HepG2 (cell line): ENCODE data around the gene TRIM27. TPM values are rescaled to one million over a fixed set of nuclear protein-coding genes. Genes with fewer than 3 reads are reported as not detected.

Experiments used
- CBX5 ChIP-seq: sonication (generic); formaldehyde crosslinking; IDR thresholded peaks from 2 replicates; pipeline ENCODE4 v1.4.0; 2020; ENCODE audit warnings: missing genetic modification reagents, borderline replicate concordance
- CEBPG ChIP-seq: IDR thresholded peaks from 2 replicates; pipeline ENCODE4 v1.6.1; 2016
- DR1 ChIP-seq: sonication (generic); formaldehyde crosslinking; IDR thresholded peaks from 2 replicates; pipeline ENCODE4 v1.8.0; 2021; ENCODE audit warnings: mild to moderate bottlenecking, missing genetic modification reagents, inconsistent platforms
- ELK4 ChIP-seq: sonication (generic); formaldehyde crosslinking; IDR thresholded peaks from 2 replicates; pipeline ENCODE4 v1.9.0; 2021; ENCODE audit warnings: missing genetic modification reagents, borderline replicate concordance
- GABPA ChIP-seq, 2 experiments: IDR thresholded peaks; 2 replicates each; pipeline ENCODE4 v1.6.1; 2011 to 2016; ENCODE audit warnings: low read depth in 2 of 2, low read length in 1 of 2, missing biosample characterization in 1 of 2, missing genetic modification characterization in 1 of 2
- HHEX ChIP-seq: IDR thresholded peaks from 2 replicates; pipeline ENCODE4 v1.6.1; 2016; ENCODE audit warnings: control low read depth
- HMGA1 ChIP-seq: sonication (generic); formaldehyde crosslinking; conservative IDR thresholded peaks from 2 replicates; pipeline ENCODE4 v1.4.0; 2020; ENCODE audit warnings: missing genetic modification reagents
- MEIS2 ChIP-seq: sonication (generic); formaldehyde crosslinking; IDR thresholded peaks from 2 replicates; pipeline ENCODE4 v1.9.0; 2021; ENCODE audit warnings: mild to moderate bottlenecking, missing genetic modification reagents
- MXD4 ChIP-seq: IDR thresholded peaks from 2 replicates; pipeline ENCODE4 v1.6.1; 2016; ENCODE audit warnings: mild to moderate bottlenecking, missing biosample characterization, missing genetic modification reagents
- NFATC3 ChIP-seq: sonication (generic); formaldehyde crosslinking; IDR thresholded peaks from 2 replicates; pipeline ENCODE4 v1.5.1; 2020; ENCODE audit warnings: mild to moderate bottlenecking, missing genetic modification reagents
- SKI ChIP-seq: fragments of 450-650 bp; IDR thresholded peaks from one replicate; pipeline ENCODE4 v1.6.1; 2018; ENCODE audit warnings: mild to moderate bottlenecking; ENCODE audit not compliant: partially characterized antibody
- TBP ChIP-seq: sonication (generic); formaldehyde crosslinking; IDR thresholded peaks from 2 replicates; pipeline ENCODE4 v1.5.0; 2020; ENCODE audit warnings: missing genetic modification reagents
- TRAFD1 ChIP-seq: sonication (generic); formaldehyde crosslinking; IDR thresholded peaks from 2 replicates; pipeline ENCODE4 v1.5.1; 2020; ENCODE audit warnings: missing genetic modification reagents, mild to moderate bottlenecking, borderline replicate concordance
- ZBTB14 ChIP-seq: sonication (generic); formaldehyde crosslinking; IDR thresholded peaks from 2 replicates; pipeline ENCODE4 v1.4.0; 2020; ENCODE audit warnings: missing genetic modification reagents
- ZFP37 ChIP-seq: sonication (generic); formaldehyde crosslinking; IDR thresholded peaks from 2 replicates; pipeline ENCODE4 v1.4.0; 2020; ENCODE audit warnings: missing genetic modification reagents, borderline replicate concordance
- ZNF235 ChIP-seq: sonication (generic); formaldehyde crosslinking; IDR thresholded peaks from 2 replicates; pipeline ENCODE4 v1.8.1; 2023; ENCODE audit warnings: mild to moderate bottlenecking, missing genetic modification reagents, borderline replicate concordance
- ZNF605 ChIP-seq: sonication (generic); formaldehyde crosslinking; IDR thresholded peaks from 2 replicates; pipeline ENCODE4 v1.8.0; 2022; ENCODE audit warnings: mild to moderate bottlenecking, missing genetic modification reagents
- ZNF644 ChIP-seq: IDR thresholded peaks from 2 replicates; pipeline ENCODE4 v1.6.1; 2016; ENCODE audit warnings: low read depth
- ZNF7 ChIP-seq: IDR thresholded peaks from 2 replicates; pipeline ENCODE4 v1.6.1; 2016; ENCODE audit warnings: missing biosample characterization, missing genetic modification reagents
- ZNF782 ChIP-seq: sonication (generic); formaldehyde crosslinking; IDR thresholded peaks from 2 replicates; pipeline ENCODE4 v1.4.0; 2020; ENCODE audit warnings: missing genetic modification reagents, mild to moderate bottlenecking, borderline replicate concordance
- ZSCAN29 ChIP-seq: sonication (generic); formaldehyde crosslinking; conservative IDR thresholded peaks from 2 replicates; pipeline ENCODE4 v1.4.0; 2020; ENCODE audit warnings: mild to moderate bottlenecking, missing genetic modification reagents
- ZSCAN30 ChIP-seq: sonication (generic); formaldehyde crosslinking; IDR thresholded peaks from 2 replicates; pipeline ENCODE4 v1.5.0; 2020; ENCODE audit warnings: mild to moderate bottlenecking, missing genetic modification reagents
- polyA plus RNA-seq, 8 experiments: library from polyadenylated mRNA; depleted of rRNA in 3 of 8; stranded (reverse) in 7 of 8; unstranded in 1 of 8; fragments of >200 nt; fragmentation: Illumina TruSeq in 4 of 8; extraction: Trizol in 4 of 8; gene quantifications; 2 replicates each; pipeline versions ENCODE4 v1.2.1 to v1.2.3, GENCODE V29; 2011 to 2016; ENCODE audit warnings: low read depth in 4 of 8, missing spikeins in 1 of 8, mixed read lengths in 1 of 8; ENCODE audit not compliant: insufficient read depth in 1 of 8
- total RNA-seq, 5 experiments: library from RNA; depleted of rRNA; stranded (reverse); fragments of >200 nt; fragmentation: Illumina TruSeq; extraction: Trizol; gene quantifications; 2 replicates each; pipeline ENCODE4 v1.2.3, GENCODE V29; 2016; ENCODE audit warnings: low read depth in 1 of 5
- TF ChIP-seq, protein P1 (sequence below): sonication (generic); formaldehyde crosslinking; IDR thresholded peaks from 2 replicates; pipeline ENCODE4 v1.5.0; 2020; ENCODE audit warnings: missing genetic modification reagents, mild to moderate bottlenecking, borderline replicate concordance
- TF ChIP-seq, protein P2 (sequence below): IDR thresholded peaks from 2 replicates; pipeline ENCODE4 v1.6.1; 2016; ENCODE audit warnings: missing biosample characterization, missing genetic modification reagents, low read depth

The TRIM27 gene
- total and polyA plus RNA-seq, 2 of the 13 experiments (the other 11 are each of a cell fraction or from before 2014, with no cell fraction given): 88.6 to 112 TPM

GRCh38 chr6:28947831-28948270 lies 24.1 kb upstream of the TRIM27 start (continued):
- TF ChIP-seq MEIS2 (CRISPR knock-in tag) (no peak), ZNF782 (no peak), TRAFD1 (CRISPR knock-in tag) (no peak), ELK4 (CRISPR knock-in tag) (no peak), ZSCAN29 (no peak), NFATC3 (CRISPR knock-in tag) (no peak), ZNF235 (CRISPR knock-in tag) (no peak), CBX5 (CRISPR knock-in tag) (peak; percentile 52; the same call in 1 of the 2 replicates), CEBPG (CRISPR knock-in tag) (peak; percentile 55; the same call in 1 of the 2 replicates), ZBTB14 (CRISPR knock-in tag) (no peak), SKI (no peak), ZNF7 (CRISPR knock-in tag) (no peak), ZNF605 (CRISPR knock-in tag) (no peak), ZNF644 (CRISPR knock-in tag) (0 out of 2 replicates have a peak, but pooled peaks have one; percentile 28), ZFP37 (no peak), GABPA (IDR thresholded peaks at IDR 0.05; ENCODE audit: low read depth, low read length) (no peak), GABPA (CRISPR knock-in tag; IDR thresholded peaks at IDR 0.05; ENCODE audit: low read depth) (peak; percentile 52; the same call in 1 of the 2 replicates), MXD4 (CRISPR knock-in tag) (no peak), HHEX (CRISPR knock-in tag) (no peak), ZSCAN30 (CRISPR knock-in tag) (no peak), HMGA1 (CRISPR knock-in tag) (no peak), DR1 (CRISPR knock-in tag) (no peak), TBP (CRISPR knock-in tag) (no peak)
- TF ChIP-seq, protein P1, sequence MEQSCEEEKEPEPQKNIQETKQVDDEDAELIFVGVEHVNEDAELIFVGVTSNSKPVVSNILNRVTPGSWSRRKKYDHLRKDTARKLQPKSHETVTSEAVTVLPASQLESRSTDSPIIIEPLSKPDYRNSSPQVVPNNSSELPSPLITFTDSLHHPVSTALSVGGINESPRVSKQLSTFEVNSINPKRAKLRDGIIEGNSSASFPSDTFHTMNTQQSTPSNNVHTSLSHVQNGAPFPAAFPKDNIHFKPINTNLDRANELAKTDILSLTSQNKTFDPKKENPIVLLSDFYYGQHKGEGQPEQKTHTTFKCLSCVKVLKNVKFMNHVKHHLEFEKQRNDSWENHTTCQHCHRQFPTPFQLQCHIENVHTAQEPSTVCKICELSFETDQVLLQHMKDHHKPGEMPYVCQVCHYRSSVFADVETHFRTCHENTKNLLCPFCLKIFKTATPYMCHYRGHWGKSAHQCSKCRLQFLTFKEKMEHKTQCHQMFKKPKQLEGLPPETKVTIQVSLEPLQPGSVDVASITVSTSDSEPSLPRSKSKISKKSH (CRISPR knock-in tag): no peak
- TF ChIP-seq, protein P2, sequence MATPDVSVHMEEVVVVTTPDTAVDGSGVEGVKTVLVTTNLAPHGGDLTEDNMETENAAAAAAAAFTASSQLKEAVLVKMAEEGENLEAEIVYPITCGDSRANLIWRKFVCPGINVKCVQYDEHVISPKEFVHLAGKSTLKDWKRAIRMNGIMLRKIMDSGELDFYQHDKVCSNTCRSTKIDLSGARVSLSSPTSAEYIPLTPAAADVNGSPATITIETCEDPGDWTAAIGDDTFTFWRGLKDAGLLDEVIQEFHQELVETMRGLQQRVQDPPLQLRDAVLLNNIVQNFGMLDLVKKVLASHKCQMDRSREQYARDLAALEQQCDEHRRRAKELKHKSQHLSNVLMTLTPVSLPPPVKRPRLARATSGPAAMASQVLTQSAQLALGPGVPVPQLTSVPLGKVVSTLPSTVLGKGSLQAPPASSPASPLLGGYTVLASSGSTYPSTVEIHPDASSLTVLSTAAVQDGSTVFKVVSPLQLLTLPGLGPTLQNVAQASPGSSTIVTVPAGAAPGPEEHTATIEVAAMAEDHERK (CRISPR knock-in tag): no peak
